Measurements from ENCODE around the gene FAM89A.

- TF ChIP-seq, protein P1, sequence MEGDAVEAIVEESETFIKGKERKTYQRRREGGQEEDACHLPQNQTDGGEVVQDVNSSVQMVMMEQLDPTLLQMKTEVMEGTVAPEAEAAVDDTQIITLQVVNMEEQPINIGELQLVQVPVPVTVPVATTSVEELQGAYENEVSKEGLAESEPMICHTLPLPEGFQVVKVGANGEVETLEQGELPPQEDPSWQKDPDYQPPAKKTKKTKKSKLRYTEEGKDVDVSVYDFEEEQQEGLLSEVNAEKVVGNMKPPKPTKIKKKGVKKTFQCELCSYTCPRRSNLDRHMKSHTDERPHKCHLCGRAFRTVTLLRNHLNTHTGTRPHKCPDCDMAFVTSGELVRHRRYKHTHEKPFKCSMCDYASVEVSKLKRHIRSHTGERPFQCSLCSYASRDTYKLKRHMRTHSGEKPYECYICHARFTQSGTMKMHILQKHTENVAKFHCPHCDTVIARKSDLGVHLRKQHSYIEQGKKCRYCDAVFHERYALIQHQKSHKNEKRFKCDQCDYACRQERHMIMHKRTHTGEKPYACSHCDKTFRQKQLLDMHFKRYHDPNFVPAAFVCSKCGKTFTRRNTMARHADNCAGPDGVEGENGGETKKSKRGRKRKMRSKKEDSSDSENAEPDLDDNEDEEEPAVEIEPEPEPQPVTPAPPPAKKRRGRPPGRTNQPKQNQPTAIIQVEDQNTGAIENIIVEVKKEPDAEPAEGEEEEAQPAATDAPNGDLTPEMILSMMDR (IDR thresholded peaks at IDR 0.05; ENCODE audit: low read depth, low read length, poor library complexity, severe bottlenecking): no peak
- no peak for TF ChIP-seq EZH2phosphoT487 (IDR thresholded peaks at IDR 0.05; ENCODE audit: borderline replicate concordance, low read length)
Observed at GRCh38 chr1:231078250-231078649, 38.2 kb upstream of the FAM89A start.

All from DOHH2 (cell line).